Activated CD8-positive, alpha-beta memory T cell treated with anti-CD3 and anti-CD28 coated beads for 4 hours (primary cell): ENCODE data around the gene PRR19.

Source experiments
- DNase-seq, 2 donors: peaks; one replicate each; pipeline ENCODE4 v3.0.0-alpha.2; 2020; ENCODE audit warnings: low read depth in 2 of 2

Gene PRR19

DNA sequence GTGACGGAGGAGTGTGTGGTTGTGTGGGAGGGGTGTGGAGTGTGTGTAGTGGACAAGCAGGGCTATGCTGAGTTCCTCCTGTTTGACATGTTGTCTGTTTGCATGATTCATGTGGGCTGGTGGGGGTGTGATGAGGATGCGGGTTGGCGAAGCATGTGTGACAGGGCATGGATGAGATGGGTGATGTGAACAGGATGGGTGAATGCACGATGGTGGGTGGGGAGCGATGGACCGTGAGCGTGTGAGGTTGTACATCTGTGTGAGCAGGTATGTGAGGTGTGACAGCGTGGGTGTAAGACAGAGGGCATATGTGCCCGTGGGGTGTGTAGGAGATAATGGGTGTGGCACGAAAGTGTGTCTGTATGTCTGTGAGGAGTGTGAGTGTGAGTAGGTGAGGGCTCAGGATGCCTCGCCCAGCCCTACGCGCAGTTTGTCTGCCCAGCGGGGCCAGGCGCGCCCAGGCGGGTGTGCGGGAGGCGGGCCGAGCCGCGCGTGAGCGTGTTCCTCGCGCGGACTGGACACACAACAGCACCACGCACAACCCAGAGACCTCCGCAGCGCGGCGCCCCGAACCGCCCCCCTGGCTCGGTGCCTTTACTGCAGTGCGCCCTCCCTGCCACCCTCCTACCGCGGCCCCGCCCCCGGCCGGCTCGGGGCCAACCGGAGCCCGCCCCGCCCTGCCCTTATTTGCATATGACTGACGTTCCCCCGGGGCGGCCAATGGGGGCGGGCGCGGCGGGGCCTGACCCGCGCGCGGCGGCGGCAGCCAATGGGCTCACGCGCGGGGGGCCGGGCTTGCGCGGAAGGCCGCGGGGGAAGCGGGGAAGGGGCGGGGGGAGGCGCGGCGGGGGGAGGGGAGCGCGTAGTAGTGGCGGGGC lies 18.5 kb upstream of the PRR19 start:
- peak; percentile 91 to 92 for DNase-seq

DNA sequence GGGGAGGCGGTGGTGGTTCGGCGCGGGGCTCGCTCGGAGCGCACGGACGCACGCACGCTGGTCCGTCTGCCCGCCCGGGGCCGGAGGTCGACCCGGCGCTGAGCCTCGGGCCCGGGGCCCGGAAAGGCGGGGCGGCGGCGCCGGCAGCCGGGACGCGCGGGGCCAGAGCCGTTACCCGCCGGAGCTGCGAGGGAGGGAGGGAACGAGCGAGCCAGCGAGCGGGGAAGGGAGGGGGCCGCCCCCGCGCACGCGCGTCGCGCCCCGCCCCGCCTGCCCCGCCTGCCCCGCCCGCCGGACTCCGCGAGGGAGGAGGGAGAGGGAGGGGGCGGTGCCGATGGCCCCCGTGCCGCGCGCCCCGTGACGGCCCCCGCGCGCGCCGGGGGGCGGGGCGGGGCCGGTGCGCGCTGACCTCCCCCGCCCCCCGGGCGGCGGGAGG lies 17.8 kb upstream of the PRR19 start:
- DNase-seq: peak; percentile 48 to 72

DNA sequence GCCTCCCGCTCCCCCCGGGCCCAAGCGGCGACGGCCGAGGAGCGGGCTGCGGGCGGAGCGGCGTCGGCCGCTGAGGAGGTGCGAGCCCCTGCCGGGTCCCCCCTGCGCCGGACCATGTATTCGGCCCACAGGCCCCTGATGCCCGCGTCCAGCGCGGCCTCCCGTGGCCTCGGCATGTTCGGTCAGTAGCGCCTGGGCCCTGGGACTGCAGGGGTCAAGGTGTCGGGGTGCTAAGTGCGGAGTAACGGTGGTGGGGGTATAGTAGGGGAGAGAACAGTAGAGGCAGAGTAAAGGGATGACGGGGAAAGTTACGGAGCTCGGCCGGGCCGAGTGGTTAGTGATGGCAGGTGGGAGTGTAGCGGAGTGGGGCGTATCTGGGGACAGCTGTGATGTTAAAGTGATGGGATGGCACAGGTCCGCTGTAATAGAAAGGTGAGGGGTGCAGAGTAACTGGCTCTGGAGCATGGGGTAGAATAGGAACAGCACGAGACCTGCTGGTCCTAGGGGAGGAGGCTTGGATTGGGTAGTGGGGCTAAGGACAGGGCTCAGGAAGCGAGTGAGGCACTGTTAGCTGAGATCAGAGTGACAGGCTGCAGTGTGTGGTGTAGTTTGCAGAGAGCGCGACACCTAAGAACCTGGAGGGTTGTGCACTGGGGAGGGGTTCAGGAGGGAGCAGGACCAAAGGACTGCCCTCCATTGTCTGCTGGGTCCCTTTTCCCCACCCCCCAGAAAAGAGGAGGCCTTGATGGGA lies 17.2 kb upstream of the PRR19 start:
- no peak for DNase-seq

DNA sequence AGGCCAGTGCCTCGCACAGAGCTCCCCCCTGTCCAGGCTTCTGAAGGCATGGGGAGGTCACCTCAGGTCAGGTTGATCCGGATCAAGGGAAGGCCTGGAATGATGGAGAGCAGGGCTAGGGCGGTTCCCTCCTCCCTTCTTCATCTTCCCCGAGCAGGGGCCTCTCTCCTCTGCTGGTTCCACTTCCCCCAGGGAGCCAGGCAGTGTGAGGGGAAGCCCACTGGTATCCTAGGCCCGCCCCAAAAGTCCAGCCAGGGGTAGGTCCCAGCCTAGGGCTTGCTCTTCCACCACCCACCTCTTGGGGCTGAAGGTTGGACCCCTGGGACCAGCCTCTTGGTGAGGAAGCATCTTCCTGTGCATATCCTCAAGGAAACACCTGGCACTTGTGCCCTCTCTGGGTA lies 16.4 kb upstream of the PRR19 start:
- DNase-seq: no peak

DNA sequence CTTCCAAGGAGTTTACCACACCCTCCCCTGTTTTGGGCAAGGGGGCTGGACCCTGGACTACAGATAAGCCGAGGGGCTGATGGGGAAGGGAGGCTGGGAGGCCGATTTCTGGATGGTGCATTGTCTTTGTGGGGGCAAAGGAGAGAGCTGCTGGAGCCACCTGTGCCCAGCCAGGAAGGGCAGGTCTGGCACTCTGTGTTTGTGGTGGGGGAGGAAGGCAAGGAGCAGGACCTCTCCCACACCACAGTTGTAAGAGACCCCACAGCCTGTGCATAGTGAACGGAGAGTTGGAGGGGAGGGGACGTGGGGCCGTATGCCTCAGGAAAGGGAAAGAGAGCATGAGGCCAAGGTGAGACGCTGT lies 16.0 kb upstream of the PRR19 start:
- no peak for DNase-seq

DNA sequence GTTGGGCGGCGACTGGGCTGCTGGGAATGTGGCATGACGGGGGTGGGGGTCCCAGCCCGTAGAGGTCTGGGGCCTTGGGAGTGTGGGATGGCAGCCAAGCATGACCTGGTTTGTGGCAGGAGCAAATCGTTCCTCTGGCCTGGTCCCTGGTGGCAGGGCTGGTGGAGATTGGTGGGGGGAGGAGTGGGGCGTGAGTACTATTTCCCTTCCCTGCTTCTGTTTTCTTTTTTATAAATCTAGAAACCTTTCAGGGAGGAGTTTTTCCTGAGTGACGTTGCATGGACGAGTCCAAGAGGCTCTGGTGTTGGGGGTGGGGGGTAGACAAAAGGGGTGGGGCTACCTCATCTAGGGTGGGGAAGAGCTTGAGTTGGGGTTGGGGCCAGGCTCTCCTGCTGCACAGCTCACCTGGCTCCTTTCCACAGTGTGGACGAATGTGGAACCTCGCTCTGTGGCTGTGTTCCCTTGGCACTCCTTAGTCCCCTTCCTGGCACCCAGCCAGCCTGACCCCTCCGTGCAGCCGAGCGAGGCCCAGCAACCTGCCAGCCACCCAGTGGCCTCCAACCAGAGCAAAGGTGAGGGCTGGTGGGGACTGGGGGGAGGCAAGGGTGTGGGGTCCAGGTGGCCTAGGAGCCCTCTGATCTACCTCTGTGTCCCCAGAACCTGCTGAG lies 15.4 kb upstream of the PRR19 start:
- DNase-seq: no peak

DNA sequence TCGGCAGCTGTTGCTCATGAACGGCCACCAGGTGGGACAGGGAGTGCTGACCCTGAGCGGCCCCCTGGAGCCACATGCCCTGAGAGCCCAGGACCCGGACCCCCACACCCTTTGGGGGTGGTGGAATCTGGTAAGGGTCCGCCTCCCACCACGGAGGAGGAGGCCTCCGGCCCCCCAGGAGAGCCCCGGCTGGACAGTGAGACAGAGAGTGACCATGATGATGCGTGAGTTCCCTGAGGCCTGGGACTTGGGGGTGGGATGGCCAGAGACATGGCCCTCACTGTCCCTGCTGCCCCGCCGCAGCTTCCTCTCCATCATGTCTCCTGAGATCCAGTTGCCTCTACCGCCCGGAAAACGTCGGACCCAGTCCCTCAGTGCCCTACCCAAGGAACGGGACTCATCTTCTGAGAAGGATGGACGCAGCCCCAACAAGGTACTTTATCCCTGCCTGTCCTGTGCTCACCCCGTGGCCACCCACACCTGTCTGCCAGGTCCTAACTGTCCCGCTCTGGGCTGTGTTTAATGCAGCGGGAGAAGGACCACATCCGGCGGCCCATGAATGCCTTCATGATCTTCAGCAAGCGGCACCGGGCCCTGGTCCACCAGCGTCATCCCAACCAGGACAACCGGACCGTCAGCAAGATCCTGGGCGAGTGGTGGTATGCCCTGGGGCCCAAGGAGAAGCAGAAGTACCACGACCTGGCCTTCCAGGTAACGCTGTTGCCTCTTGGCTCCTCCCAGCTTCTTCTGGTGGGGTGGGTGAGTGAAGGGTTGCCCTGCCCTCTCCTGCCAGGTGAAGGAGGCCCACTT lies 14.7 kb upstream of the PRR19 start:
- no peak for DNase-seq

DNA sequence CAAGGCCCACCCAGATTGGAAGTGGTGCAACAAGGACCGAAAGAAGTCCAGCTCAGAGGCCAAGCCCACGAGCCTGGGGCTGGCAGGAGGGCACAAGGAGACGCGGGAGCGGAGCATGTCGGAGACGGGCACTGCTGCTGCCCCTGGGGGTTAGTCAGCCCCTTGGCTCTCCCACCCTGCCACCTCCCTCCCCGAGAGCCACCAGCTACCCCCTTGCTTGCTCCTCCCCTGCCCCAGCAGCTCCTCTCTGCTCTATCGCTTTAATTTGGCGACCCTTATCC lies 14.2 kb upstream of the PRR19 start:
- no peak for DNase-seq

DNA sequence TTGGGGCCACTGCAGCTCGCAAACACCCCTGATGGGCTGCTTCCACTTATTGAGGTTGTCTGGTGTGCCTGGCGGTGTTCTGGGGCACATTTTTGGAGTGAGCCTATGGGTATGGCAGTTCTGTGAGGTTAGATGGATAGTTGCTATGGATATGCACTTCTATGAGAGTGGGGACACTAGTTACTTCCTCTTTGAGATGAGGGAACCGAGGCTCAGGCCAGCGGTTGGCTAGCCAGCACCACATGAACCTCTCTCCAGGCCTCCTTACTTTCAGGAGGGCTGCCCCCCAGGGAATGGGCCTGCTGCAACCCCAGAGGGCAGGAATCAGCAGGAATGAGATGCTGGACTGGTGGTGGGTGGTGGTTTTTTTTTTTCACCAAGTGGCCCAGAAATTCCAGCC lies 13.5 kb upstream of the PRR19 start:
- no peak for DNase-seq

DNA sequence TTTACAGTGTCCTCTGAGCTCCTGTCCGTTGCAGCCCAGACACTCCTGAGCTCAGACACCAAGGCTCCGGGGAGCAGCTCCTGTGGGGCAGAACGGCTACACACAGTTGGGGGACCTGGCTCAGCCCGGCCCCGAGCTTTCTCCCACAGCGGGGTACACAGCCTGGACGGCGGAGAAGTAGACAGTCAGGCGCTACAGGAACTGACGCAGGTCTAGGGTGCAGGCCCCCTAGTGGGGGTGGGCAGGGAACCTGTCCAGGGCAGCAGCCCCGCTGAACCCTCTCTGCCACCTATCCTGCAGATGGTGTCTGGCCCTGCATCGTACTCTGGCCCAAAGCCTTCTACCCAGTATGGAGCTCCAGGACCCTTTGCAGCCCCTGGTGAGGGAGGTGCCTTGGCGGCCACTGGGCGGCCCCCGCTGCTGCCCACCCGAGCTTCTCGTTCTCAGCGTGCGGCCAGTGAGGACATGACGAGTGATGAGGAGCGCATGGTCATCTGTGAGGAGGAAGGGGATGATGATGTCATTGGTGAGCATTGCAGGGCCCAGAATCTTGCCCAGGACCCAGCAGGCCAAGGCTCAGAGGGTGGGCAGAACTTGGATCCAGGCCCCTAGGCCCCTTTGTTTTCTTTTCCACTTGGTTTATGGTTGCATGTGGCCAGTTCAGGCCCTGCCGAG lies 12.9 kb upstream of the PRR19 start:
- no peak for DNase-seq

DNA sequence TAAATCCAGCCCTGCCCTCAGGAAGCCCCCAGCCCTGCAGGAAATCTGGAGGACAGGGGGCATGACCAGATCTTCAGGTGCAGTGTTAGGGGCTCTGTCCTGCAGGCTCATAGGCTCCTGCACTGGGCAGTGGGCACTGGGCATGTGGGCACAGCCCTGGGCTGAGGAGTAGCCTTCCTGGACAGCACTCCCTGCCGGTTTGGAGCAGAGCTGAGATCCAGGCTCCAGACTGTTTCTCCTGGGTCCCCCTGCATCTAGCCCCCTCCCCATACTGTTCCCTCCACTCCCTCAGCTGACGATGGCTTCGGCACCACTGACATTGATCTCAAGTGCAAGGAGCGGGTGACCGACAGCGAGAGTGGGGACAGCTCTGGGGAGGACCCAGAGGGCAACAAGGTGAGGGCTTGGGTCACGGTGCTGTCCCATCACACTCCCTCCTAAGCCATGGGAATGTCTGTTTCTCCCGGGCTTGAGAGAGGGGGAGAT lies 12.3 kb upstream of the PRR19 start:
- no peak for DNase-seq

DNA sequence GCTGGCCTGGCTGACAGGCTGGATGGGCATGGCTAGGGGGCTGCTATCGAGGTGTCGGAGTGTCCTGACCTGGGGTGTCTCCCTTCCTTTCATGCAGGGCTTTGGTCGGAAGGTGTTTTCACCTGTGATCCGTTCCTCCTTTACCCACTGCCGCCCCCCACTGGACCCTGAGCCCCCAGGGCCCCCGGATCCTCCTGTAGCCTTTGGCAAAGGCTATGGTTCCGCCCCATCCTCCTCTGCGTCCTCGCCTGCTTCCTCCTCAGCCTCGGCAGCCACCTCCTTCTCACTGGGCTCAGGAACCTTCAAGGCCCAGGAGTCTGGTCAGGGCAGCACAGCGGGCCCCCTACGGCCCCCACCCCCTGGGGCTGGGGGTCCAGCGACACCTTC lies 11.8 kb upstream of the PRR19 start:
- no peak for DNase-seq

DNA sequence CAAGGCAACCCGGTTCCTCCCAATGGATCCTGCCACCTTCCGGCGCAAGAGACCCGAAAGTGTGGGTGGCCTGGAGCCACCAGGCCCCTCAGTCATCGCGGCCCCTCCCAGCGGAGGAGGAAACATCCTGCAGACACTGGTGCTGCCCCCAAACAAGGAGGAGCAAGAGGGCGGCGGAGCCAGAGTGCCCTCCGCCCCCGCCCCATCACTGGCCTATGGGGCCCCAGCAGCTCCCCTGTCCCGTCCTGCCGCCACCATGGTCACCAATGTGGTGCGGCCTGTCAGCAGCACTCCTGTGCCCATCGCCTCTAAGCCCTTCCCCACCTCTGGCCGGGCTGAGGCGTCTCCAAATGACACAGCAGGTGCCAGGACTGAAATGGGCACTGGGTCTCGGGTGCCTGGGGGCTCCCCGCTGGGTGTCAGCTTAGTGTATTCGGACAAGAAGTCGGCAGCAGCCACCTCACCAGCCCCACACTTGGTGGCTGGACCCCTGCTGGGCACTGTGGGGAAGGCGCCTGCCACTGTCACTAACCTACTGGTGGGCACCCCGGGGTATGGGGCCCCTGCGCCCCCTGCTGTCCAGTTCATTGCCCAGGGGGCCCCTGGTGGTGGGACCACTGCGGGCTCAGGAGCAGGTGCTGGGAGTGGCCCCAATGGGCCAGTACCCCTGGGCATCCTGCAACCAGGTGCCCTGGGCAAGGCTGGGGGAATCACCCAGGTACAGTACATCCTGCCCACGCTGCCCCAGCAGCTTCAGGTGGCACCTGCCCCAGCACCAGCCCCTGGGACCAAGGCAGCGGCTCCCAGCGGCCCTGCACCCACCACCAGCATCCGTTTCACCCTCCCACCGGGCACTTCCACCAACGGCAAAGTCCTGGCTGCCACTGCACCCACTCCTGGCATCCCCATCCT lies 11.2 kb upstream of the PRR19 start:
- DNase-seq: peak in 1 of 2 donors; percentile 27

DNA sequence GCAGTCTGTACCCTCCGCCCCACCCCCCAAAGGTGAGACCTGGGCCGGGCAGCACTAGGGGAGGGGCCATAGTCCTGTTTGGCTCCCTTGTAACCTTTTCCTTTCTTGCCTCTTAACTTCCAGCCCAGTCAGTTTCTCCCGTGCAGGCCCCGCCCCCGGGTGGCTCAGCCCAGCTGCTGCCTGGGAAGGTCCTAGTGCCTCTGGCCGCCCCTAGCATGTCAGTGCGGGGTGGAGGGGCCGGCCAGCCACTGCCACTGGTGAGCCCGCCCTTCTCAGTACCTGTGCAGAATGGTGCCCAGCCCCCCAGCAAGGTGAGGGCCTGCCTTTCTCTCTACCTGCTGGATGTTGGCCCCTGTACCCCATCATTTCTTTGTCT lies 10.5 kb upstream of the PRR19 start:
- no peak for DNase-seq

DNA sequence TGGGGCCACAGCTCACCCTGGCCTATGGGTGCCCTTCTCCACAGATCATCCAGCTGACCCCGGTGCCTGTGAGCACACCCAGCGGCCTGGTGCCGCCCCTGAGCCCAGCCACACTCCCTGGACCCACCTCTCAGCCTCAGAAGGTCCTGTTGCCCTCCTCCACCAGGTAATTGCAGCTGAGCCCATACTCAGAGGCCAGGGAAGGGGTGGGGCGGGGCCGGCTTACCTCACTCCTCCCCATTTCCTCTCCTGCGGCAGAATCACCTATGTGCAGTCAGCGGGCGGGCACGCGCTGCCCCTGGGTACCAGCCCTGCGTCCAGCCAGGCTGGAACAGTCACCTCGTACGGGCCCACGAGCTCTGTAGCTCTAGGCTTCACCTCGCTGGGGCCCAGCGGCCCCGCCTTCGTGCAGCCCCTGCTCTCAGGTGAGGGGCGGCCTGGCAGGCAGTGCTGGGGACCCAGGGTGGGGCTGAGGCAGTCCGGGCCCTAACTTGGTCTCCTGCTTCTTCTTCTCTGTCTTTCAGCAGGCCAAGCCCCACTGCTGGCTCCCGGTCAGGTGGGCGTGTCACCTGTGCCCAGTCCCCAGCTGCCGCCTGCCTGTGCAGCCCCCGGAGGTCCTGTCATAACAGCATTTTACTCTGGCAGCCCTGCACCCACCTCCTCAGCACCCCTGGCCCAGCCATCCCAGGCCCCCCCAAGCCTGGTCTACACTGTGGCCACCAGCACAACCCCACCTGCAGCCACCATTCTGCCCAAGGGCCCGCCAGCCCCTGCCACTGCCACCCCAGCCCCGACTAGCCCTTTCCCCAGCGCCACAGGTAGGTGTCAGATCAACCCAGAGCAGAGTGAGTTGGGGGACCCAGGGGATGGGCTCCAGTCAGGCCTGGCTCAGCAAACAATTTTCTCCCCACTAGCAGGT lies 9.6 kb upstream of the PRR19 start:
- no peak for DNase-seq

DNA sequence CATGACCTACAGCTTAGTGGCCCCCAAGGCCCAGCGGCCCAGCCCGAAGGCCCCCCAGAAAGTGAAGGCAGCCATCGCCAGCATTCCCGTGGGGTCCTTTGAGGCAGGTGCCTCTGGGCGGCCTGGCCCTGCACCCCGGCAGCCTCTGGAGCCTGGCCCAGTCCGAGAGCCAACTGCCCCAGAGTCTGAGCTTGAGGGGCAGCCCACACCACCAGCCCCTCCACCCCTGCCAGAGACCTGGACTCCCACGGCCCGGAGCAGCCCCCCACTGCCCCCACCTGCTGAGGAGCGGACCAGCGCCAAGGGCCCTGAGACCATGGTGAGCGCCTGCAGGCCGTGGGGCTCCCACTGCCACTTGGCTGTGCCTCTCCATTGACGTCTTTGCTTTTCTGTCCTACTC lies 9.0 kb upstream of the PRR19 start:
- DNase-seq: no peak

DNA sequence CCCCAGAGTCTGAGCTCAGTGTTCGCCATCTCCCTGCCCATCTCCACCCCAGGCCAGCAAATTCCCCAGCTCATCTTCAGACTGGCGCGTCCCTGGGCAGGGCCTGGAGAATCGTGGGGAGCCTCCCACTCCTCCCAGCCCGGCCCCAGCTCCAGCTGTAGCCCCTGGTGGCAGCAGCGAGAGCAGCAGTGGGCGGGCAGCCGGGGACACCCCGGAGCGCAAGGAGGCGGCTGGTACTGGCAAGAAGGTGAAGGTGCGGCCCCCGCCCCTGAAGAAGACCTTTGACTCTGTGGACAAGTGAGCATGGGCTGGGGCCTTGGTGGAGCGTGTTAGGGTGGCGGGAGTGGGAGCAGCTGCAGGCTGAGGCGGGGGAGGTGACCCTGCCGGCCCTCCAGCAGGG lies 8.4 kb upstream of the PRR19 start:
- no peak for DNase-seq

DNA sequence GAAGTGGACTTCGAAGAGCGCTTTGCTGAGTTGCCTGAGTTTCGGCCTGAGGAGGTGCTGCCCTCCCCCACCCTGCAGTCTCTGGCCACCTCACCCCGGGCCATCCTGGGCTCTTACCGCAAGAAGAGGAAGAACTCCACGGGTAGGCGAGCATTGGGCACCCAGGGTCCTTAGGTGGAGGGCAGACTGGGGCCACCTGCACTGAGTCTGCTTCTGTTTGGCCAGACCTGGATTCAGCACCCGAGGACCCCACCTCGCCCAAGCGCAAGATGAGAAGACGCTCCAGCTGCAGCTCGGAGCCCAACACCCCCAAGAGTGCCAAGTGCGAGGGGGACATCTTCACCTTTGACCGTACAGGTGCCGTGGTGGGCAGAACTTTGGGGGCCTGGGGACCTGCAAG lies 8.0 kb upstream of the PRR19 start:
- no peak for DNase-seq

DNA sequence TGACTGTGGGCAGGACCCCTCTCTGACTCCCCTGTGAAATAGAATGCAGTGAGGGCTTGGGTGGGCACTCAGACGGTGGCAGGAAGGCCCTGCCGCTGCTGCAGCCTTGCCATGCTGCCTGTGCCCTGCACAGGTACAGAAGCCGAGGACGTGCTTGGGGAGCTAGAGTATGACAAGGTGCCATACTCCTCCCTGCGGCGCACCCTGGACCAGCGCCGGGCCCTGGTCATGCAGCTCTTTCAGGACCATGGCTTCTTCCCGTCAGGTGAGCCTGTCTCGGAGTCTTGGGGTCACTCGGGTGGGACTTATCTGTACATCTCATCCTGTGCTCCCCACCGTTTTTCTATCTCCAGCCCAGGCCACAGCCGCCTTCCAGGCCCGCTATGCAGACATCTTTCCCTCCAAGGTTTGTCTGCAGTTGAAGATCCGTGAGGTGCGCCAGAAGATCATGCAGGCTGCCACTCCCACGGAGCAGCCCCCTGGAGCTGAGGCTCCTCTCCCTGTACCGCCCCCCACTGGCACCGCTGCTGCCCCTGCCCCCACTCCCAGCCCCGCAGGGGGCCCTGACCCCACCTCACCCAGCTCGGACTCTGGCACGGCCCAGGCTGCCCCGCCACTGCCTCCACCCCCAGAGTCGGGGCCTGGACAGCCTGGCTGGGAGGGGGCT lies 7.3 kb upstream of the PRR19 start:
- no peak for DNase-seq
